HG03520 (cell line): ENCODE results near the gene ARHGAP26.

Experiments
- ATAC-seq: cut with Tn5 transposase; IDR thresholded peaks from one replicate; pipeline ENCODE4 v1.9.1; 2021; ENCODE audit warnings: mild to moderate bottlenecking, moderate library complexity; ENCODE audit not compliant: unreplicated experiment

Gene ARHGAP26

GRCh38 chr5:142769793-142770649, at the start of gene ARHGAP26:
Gene ARHGAP26 (plus strand): TSS chr5:142770377. CDS start chr5:142770762, 385 bp downstream.
- ATAC-seq = peak; percentile 98

- ATAC-seq = no peak
Observed at GRCh38 chr5:142720641-142721271, 49.4 kb upstream of the ARHGAP26 start.

GRCh38 chr5:142722146-142722545, 48.0 kb upstream of the ARHGAP26 start:
- no peak for ATAC-seq

GRCh38 chr5:142722896-142723295, 47.3 kb upstream of the ARHGAP26 start:
- no peak for ATAC-seq

GRCh38 chr5:142724821-142725220, 45.4 kb upstream of the ARHGAP26 start:
- ATAC-seq = no peak

GRCh38 chr5:142725231-142726187, 44.7 kb upstream of the ARHGAP26 start:
- ATAC-seq = no peak

GRCh38 chr5:142726188-142726731, 43.9 kb upstream of the ARHGAP26 start:
- ATAC-seq = no peak

GRCh38 chr5:142727735-142728047, 42.5 kb upstream of the ARHGAP26 start:
- ATAC-seq = no peak

- no peak for ATAC-seq
Observed at GRCh38 chr5:142735323-142736246, 34.6 kb upstream of the ARHGAP26 start.

GRCh38 chr5:142736247-142736632, 33.9 kb upstream of the ARHGAP26 start:
- ATAC-seq = no peak

GRCh38 chr5:142737179-142737578, 33.0 kb upstream of the ARHGAP26 start:
- ATAC-seq = no peak

GRCh38 chr5:142740474-142741242, 29.5 kb upstream of the ARHGAP26 start:
- no peak for ATAC-seq

GRCh38 chr5:142743592-142744441, 26.4 kb upstream of the ARHGAP26 start:
- ATAC-seq = no peak

- no peak for ATAC-seq
Observed at GRCh38 chr5:142745268-142745667, 24.9 kb upstream of the ARHGAP26 start.

- no peak for ATAC-seq
Observed at GRCh38 chr5:142746532-142747433, 23.4 kb upstream of the ARHGAP26 start.

- no peak for ATAC-seq
Observed at GRCh38 chr5:142748132-142748531, 22.0 kb upstream of the ARHGAP26 start.

GRCh38 chr5:142748568-142749249, 21.5 kb upstream of the ARHGAP26 start:
- ATAC-seq = no peak
